A549 (cell line): ENCODE data around the gene KLHL29. TPM values are rescaled to one million over a fixed set of nuclear protein-coding genes. Genes with fewer than 3 reads are reported as not detected.

ENCODE experiments used
- ATAC-seq, 2 experiments: fragments of 200-7000 bp in 1 of 2; fragments of >200 bp in 1 of 2; cut with Nextera tagmentation in 1 of 2; cut with Tn5 transposase in 1 of 2; 3 replicates each; pipeline versions ENCODE4 v1.8.0 to v1.9.1; 2018 to 2020; ENCODE audit warnings: mild to moderate bottlenecking in 1 of 2, moderate library complexity in 1 of 2
- CTCF ChIA-PET: fragments of 300-600 bp; sonication (Branson Sonifier 250); formaldehyde crosslinking; extraction: SDS; loops from one replicate; lab custom pipeline; 2021; ENCODE audit warnings: antibody characterized with exemption, inconsistent platforms; lab: Yijun Ruan, JAX
- POLR2A ChIA-PET: fragments of 350-600 bp; formaldehyde crosslinking; extraction: SDS; loops from one replicate; lab custom pipeline; 2021; ENCODE audit warnings: antibody characterized with exemption, inconsistent platforms; lab: Yijun Ruan, JAX
- DNase-seq, 2 experiments: peaks; one replicate each; pipeline versions ENCODE4 v3.0.0 to v3.0.0-alpha.2; 2011 to 2016; ENCODE audit warnings: low read depth in 1 of 2, low spot score in 1 of 2
- FAIRE-seq: peaks from 2 replicates; lab custom pipeline; 2011; peaks lifted over from hg19 to GRCh38; lab: Jason Lieb, UNC
- H3K27ac ChIP-seq, 2 experiments: fragments of >200 bp; sonication (Bioruptor Twin); formaldehyde crosslinking; 3 replicates each; pipeline ENCODE4 v1.5.1; 2016 to 2017
- H3K4me1 ChIP-seq: fragments of >200 bp; sonication (Bioruptor Twin); formaldehyde crosslinking; 3 replicates; pipeline ENCODE4 v1.6.1; 2016
- H3K4me2 ChIP-seq: fragments of >200 bp; sonication (Bioruptor Twin); formaldehyde crosslinking; 3 replicates; pipeline ENCODE4 v1.6.1; 2016
- H3K4me3 ChIP-seq: fragments of >200 bp; sonication (Bioruptor Twin); formaldehyde crosslinking; 3 replicates; pipeline ENCODE4 v1.5.1; 2016
- H3K9me3 ChIP-seq: fragments of >200 bp; sonication (Bioruptor Twin); formaldehyde crosslinking; 3 replicates; pipeline ENCODE4 v1.6.1; 2016
- BHLHE40 ChIP-seq: IDR thresholded peaks from 2 replicates; pipeline ENCODE4 v1.6.1; 2012; ENCODE audit warnings: low read depth, low read length, inconsistent platforms
- CBX2 ChIP-seq: fragments of 200-600 bp; sonication (generic); IDR thresholded peaks from 2 replicates; pipeline ENCODE4 v1.6.1; 2016; ENCODE audit warnings: low read depth, mild to moderate bottlenecking, borderline replicate concordance
- CEBPB ChIP-seq, 2 experiments: fragments of >200 bp in 1 of 2; sonication (Bioruptor Twin) in 1 of 2; formaldehyde crosslinking in 1 of 2; IDR thresholded peaks; 2 replicates each; pipeline ENCODE4 v1.6.1; 2012 to 2016
- FOXS1 ChIP-seq: fragments of 250-450 bp; sonication (Bioruptor Pico); IDR thresholded peaks from 2 replicates; pipeline ENCODE4 v1.5.0; 2020; ENCODE audit warnings: mild to moderate bottlenecking, moderate library complexity
- HOXB13 ChIP-seq: fragments of 250-450 bp; sonication (Bioruptor Pico); IDR thresholded peaks from 2 replicates; pipeline ENCODE4 v1.5.0; 2020; ENCODE audit warnings: low read depth, mild to moderate bottlenecking, moderate library complexity
- KDM5A ChIP-seq: fragments of 200-600 bp; sonication (generic); IDR thresholded peaks from 2 replicates; pipeline ENCODE4 v1.6.1; 2016; ENCODE audit warnings: antibody characterized with exemption, mild to moderate bottlenecking
- POLR2A ChIP-seq: IDR thresholded peaks from 2 replicates; pipeline ENCODE4 v1.6.1; 2012; ENCODE audit warnings: mild to moderate bottlenecking, low read length
- RAD21 ChIP-seq, 2 experiments: fragments of >200 bp in 1 of 2; sonication (Bioruptor Twin) in 1 of 2; formaldehyde crosslinking in 1 of 2; IDR thresholded peaks in 1 of 2; conservative IDR thresholded peaks in 1 of 2; 2 replicates in 1 of 2; 3 replicates in 1 of 2; pipeline ENCODE4 v1.6.1; 2012 to 2018; ENCODE audit warnings: inconsistent platforms in 1 of 2
- RCOR1 ChIP-seq: fragments of 150-350 bp; IDR thresholded peaks from 2 replicates; pipeline ENCODE4 v1.6.1; 2014; ENCODE audit warnings: antibody characterized with exemption, low read length, low read depth
- RFX5 ChIP-seq: fragments of 450-650 bp; IDR thresholded peaks from 2 replicates; pipeline ENCODE4 v1.7.1; 2014; ENCODE audit warnings: antibody characterized with exemption, mild to moderate bottlenecking, moderate library complexity
- TP53 ChIP-seq: fragments of 250-450 bp; sonication (Bioruptor Pico); IDR thresholded peaks from 2 replicates; pipeline ENCODE4 v1.5.0; 2021; ENCODE audit warnings: mild to moderate bottlenecking, moderate library complexity
- ZFP36 ChIP-seq: fragments of 450-650 bp; IDR thresholded peaks from 2 replicates; pipeline ENCODE4 v1.6.1; 2014; ENCODE audit warnings: borderline replicate concordance; ENCODE audit not compliant: partially characterized antibody
- ZNF302 ChIP-seq: fragments of 250-450 bp; sonication (Bioruptor Pico); IDR thresholded peaks from 2 replicates; pipeline ENCODE4 v1.9.0; 2021; ENCODE audit warnings: inconsistent platforms, mild to moderate bottlenecking, moderate library complexity
- WGBS: methylation state at CpG from one replicate; pipeline ENCODE4 v1.1.6; 2017; ENCODE audit errors: missing lambda C conversion rate; 5-methylcytosine and 5-hydroxymethylcytosine counted together
- polyA plus RNA-seq, 4 experiments: library from polyadenylated mRNA; depleted of rRNA in 3 of 4; stranded (reverse); fragments of >200 nt; fragmentation: RNase III in 1 of 4; extraction: RNeasy Plus Mini Kit Qiagen cat#74134 plus additional on column Dnase treatment in 1 of 4; gene quantifications; 2 replicates in 3 of 4; 3 replicates in 1 of 4; pipeline ENCODE4 v1.2.3, GENCODE V29; 2011 to 2017
- TF ChIP-seq, protein P1 (sequence below): fragments of >200 bp; sonication (Bioruptor Twin); formaldehyde crosslinking; IDR thresholded peaks from 3 replicates; pipeline ENCODE4 v1.5.1; 2016
- TF ChIP-seq, protein P2 (sequence below): fragments of 250-450 bp; sonication (Bioruptor Pico); IDR thresholded peaks from 2 replicates; pipeline ENCODE4 v1.5.0; 2021; ENCODE audit warnings: mild to moderate bottlenecking, moderate library complexity, borderline replicate concordance
- TF ChIP-seq, protein P3 (sequence below): fragments of >200 bp; sonication (Bioruptor Twin); formaldehyde crosslinking; IDR thresholded peaks from 3 replicates; pipeline ENCODE4 v1.6.1; 2016
- TF ChIP-seq, protein P4 (sequence below): fragments of 150-350 bp; IDR thresholded peaks from 2 replicates; pipeline ENCODE4 v1.6.1; 2014; ENCODE audit warnings: low read depth, mild to moderate bottlenecking, low read length

KLHL29 gene
- polyA plus RNA-seq, 2 of the 4 experiments (the other 2 are of a cell fraction), result 1.3 to 2.5 TPM

DNA sequence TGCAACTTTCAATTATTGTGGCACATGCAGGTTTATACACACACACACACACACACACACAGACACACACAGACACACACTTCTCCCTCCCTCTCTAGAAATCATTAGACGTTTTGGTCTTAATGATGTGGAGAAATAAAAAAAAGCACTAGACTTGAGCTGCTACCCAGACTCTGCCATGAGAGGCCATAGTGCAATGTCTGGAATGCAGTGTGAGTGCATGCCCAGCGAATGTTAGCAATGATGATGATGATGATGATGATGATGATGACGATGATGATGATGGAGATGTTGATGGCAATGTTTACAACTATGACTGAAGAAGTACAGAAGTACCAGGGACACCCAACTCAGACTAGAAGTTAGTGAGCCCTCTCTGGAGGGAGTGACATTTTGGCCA lies 23.8 kb upstream of the KLHL29 start:
- CTCF ChIA-PET, result interaction anchor here (1.0 kb wide), 1 partner anchor 10 kb away, joined by 3 read pairs; no protein-coding TSS in a partner anchor
- POLR2A ChIA-PET, result no interaction called here
- ATAC-seq, result no peak

DNA sequence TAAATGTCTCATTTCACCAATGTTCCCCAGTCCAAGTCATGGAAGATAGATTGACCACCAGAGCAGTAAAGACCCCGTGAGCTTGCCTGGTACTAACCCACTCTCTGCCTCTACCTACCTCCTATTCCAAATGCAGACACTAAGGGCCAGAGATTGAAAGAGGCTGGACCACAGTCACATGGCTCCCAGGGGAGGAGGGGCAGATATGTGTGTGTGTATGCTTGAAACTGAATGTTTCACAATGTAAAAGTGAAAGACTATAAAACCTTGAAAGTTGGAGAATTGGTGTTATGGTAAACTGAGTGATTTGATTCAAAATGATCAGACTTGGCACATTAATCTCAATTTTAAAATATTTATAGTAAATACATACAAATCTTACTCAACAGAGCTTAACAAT lies 21.7 kb upstream of the KLHL29 start:
- Histone ChIP-seq H3K4me3 (no peak overlapping the region), H3K27ac (no peak overlapping the region), H3K4me2 (no peak overlapping the region), H3K4me1 (peaks cover 6% of the 10 kb centered on the region; the same call in 2 of the 3 replicates), H3K9me3 (no peaks in the 10 kb centered on the region)
- DNase-seq, result no peak
- TF ChIP-seq TP53 (no peak), RCOR1 (no peak), RAD21 (conservative IDR thresholded peaks at IDR 0.05 in 1 of 2, IDR thresholded peaks at IDR 0.05 in 1 of 2) (no peak), BHLHE40 (no peak), CBX2 (no peak)
- TF ChIP-seq, protein P1, sequence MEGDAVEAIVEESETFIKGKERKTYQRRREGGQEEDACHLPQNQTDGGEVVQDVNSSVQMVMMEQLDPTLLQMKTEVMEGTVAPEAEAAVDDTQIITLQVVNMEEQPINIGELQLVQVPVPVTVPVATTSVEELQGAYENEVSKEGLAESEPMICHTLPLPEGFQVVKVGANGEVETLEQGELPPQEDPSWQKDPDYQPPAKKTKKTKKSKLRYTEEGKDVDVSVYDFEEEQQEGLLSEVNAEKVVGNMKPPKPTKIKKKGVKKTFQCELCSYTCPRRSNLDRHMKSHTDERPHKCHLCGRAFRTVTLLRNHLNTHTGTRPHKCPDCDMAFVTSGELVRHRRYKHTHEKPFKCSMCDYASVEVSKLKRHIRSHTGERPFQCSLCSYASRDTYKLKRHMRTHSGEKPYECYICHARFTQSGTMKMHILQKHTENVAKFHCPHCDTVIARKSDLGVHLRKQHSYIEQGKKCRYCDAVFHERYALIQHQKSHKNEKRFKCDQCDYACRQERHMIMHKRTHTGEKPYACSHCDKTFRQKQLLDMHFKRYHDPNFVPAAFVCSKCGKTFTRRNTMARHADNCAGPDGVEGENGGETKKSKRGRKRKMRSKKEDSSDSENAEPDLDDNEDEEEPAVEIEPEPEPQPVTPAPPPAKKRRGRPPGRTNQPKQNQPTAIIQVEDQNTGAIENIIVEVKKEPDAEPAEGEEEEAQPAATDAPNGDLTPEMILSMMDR, result no peak
- TF ChIP-seq, protein P2, sequence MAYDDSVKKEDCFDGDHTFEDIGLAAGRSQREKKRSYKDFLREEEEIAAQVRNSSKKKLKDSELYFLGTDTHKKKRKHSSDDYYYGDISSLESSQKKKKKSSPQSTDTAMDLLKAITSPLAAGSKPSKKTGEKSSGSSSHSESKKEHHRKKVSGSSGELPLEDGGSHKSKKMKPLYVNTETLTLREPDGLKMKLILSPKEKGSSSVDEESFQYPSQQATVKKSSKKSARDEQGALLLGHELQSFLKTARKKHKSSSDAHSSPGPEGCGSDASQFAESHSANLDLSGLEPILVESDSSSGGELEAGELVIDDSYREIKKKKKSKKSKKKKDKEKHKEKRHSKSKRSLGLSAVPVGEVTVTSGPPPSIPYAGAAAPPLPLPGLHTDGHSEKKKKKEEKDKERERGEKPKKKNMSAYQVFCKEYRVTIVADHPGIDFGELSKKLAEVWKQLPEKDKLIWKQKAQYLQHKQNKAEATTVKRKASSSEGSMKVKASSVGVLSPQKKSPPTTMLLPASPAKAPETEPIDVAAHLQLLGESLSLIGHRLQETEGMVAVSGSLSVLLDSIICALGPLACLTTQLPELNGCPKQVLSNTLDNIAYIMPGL (CRISPR knock-in tag), result no peak
- WGBS, result 15% methylated on average over 1 of the region's 1 CpG
- no peak for ATAC-seq
- ChIA-PET POLR2A (interaction anchor here (1.0 kb wide), 1 partner anchor 564 kb away, joined by 5 read pairs; the partner anchor contains the start of gene ATAD2B), CTCF (interaction anchor here (0.9 to 3.0 kb wide), 4 partner anchors 8 to 164 kb away, joined by 3 to 16 read pairs (median 5); no protein-coding TSS in a partner anchor)
- no peak for FAIRE-seq

More for the DNA sequence above, 23.8 kb upstream of the KLHL29 start:
- TF ChIP-seq FOXS1 (CRISPR knock-in tag), result no peak
- no peak for TF ChIP-seq HOXB13 (CRISPR knock-in tag)
- no peak for TF ChIP-seq ZNF302 (CRISPR knock-in tag)
- TF ChIP-seq RFX5, result no peak
- TF ChIP-seq POLR2A, result no peak
- no peak for TF ChIP-seq CEBPB (IDR thresholded peaks at IDR 0.05)
- TF ChIP-seq KDM5A, result no peak
- TF ChIP-seq, protein P3, sequence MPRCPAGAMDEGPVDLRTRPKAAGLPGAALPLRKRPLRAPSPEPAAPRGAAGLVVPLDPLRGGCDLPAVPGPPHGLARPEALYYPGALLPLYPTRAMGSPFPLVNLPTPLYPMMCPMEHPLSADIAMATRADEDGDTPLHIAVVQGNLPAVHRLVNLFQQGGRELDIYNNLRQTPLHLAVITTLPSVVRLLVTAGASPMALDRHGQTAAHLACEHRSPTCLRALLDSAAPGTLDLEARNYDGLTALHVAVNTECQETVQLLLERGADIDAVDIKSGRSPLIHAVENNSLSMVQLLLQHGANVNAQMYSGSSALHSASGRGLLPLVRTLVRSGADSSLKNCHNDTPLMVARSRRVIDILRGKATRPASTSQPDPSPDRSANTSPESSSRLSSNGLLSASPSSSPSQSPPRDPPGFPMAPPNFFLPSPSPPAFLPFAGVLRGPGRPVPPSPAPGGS, result no peak
- no peak for TF ChIP-seq RCOR1
- TF ChIP-seq, protein P4, sequence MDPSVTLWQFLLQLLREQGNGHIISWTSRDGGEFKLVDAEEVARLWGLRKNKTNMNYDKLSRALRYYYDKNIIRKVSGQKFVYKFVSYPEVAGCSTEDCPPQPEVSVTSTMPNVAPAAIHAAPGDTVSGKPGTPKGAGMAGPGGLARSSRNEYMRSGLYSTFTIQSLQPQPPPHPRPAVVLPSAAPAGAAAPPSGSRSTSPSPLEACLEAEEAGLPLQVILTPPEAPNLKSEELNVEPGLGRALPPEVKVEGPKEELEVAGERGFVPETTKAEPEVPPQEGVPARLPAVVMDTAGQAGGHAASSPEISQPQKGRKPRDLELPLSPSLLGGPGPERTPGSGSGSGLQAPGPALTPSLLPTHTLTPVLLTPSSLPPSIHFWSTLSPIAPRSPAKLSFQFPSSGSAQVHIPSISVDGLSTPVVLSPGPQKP, result no peak
- no peak for TF ChIP-seq TP53
- no peak for TF ChIP-seq ZFP36
- TF ChIP-seq, all 56 proteins: peak for 0
- Histone ChIP-seq H3K9me3 (no peaks in the 10 kb centered on the region), H3K4me1 (peaks cover 6% of the 10 kb centered on the region; the same call in 2 of the 3 replicates), H3K27ac (no peak overlapping the region), H3K4me3 (no peak overlapping the region), H3K4me2 (no peak overlapping the region)
- WGBS, result 58% methylated on average over 3 of the region's 3 CpGs
- DNase-seq (no peak), FAIRE-seq (no peak)
